GM18861 (cell line): ENCODE measurements around the gene CLCN6.

Experiments
- ATAC-seq: cut with Tn5 transposase; IDR thresholded peaks from one replicate; pipeline ENCODE4 v1.9.1; 2021; ENCODE audit not compliant: unreplicated experiment

The CLCN6 gene

DNA sequence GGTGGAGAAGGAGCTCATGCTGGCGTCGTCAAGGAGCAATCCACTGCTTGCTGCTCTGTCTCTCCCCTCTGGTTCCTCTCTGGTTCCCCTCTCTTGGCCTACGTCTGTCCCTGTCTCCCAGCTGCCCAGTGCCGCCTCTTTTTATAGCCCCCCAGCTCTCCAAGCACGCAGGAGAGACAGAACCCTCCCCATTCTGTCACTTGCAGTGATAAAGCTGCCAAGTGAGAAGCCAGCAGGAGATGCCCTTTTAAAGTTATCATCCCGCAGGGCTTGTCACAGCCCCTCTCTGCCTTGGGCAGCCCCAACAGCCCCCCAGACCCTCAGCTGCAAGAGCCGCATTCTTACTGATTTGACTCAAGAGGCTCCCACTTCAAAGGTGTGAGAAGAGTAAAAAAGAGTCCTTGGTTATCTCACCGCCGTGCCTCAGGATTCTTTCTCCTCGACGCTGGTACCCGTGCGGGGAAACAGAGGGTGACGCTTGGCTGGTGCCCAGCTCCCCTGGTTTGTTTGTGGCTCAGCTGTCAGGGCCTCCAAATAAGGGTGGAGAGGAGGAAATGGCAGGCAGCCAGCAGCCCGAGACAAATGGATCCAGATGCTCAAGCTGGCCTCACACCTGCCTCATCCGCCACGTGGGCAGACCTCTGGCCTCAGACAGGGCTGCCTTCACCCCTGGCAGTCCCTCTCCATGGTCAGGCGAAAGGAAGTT, 41.8 kb downstream of the CLCN6 start, which contains the start of gene NPPA:
Gene NPPA, minus strand, starts transcription at position 117 of the 706 bp plus-strand sequence. Its CDS starts 99 bp downstream, at position 18.
- ATAC-seq = no peak

DNA sequence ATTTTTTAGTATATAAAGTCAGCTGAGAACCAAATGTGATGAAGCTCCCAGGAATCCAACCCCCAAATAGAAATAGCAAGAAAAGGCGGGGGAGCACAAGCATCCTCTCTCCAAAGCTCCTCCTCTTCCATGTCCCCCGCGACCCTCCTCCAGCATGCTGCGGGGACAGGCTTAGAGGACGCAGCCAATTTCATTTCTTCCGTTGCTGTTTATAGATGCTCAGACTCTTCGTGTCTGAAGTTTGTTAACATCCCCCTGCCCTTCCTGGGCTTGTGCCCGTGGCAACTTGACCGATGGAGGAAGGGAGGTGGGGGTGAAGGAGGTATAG, 42.3 kb downstream of the CLCN6 start:
- ATAC-seq = no peak

DNA sequence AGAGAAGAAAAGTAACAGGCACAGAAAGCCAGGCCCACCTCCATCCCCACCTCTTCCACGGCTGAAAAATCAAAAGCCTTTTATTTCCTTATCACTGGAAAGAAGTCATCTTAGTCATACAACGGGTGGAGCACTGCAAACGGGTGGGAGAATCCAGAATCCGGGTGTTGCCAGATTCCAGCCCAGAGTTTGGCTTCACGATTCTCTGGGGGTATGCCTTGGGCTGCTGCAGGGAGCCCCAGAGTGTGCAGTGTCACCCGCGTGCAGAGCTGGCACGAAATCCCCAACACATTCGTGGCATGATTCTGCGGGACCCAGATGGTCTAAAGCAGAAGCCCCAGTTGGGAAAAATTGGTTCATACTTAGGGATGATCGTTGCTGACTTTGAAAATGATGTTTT, 44.2 kb downstream of the CLCN6 start:
- no peak for ATAC-seq

DNA sequence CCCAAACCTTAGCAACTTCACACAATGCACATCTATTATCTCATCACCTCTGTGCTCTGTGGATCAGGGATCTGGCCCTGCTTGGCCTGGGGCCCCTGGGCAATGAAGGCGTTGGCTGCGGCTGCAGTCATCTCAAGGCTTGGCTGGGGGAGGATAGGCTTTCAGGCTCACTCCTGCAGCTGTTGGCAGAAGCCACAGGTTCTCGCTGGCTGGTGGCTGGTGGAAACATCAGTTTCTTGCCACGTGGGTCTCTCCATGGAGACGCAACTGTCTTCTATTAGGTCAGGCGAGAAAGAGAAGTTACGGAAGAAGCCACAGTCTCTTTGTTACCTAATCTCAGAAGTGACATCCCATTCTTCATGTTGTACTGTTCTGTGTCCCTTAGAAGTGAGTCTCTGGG, 45.2 kb downstream of the CLCN6 start:
- ATAC-seq = no peak

DNA sequence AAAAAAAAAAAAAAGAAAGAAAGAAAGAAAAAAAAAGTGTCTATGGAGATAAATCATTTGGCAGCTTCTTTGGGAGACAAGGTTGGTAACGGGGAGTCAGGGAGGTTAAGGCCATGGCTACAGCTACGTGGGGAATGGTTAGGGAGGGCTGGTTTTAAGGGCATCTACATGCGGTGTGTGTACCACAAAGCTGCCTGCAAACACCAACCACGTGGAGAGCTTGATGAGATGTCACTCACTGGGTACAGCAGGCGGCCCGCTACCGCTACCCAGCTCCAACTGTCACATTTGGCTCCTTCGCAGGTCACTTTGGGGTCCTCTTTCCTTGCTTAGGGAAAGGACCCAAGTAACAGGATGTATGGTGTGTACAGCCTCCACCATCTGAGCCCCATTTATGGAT, 48.5 kb downstream of the CLCN6 start:
- no peak for ATAC-seq

DNA sequence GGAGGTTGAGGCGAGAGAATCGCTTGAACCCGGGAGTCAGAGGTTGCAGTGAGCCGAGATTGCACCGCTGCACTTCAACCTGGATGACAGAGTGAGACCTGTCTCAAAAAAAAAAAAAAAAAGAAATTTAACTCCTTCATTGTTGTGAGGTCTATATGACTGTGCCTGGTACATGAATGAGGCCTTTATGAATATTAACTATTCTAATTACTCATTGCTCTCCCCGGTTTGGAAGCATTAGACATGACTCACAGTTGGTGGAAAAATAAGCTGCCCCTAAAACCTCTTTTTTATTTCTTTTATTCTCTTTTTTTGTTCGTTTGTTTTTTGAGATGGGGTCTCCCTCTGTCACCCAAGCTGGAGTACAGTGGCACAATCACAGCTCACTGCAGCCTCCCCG, 49.4 kb downstream of the CLCN6 start:
- no peak for ATAC-seq

DNA sequence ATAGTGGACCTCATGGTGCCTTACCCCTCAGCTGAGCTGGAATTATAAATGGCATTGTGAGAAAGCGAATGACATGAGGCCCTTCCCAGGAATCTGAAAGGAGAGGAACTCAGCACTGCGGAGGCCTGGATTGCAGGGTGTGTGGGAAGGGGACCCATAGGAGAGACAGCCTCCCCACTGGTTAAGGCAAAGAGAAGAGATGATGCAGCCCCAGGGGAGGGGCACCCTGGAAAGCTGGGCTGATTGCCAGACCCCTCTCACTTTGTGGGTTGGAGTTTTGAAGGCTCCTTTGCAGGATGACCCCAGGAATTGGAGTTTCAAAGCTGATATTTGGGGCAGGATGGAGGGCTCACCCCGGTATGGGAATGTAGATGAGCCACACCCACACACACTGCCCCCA, 50.7 kb downstream of the CLCN6 start:
- ATAC-seq = no peak

DNA sequence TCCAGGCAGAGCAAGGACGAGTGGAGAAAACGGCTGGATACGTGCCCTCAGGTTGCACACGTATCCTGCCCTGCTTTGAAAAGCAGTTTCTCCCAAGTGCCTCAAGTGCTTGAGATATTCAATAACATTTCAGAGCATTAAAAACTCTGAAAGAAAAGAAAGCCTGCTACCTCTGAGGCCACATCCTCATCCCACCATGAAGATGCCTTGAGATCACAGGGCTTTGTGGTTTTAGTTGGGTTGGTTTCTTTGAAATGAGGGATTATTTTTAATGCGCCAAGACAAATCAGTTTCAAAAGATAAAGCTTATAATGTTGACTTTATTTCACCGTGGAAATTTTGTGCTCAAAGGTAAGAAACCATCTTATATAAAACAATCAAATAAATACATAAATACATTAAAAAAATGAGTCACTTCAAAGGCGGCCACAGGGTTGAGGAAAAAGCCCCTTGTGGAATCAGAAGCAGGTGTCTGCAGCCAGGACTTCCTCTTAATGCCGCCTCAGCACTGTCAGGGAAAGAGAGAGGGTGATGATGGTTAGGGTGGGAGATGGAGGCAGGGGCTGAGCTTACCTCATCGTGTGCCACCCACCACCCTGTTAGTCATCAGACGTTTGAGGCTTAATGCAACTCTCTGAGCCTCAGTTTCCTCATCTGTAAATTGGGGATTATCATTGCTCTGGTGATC, 51.3 kb downstream of the CLCN6 start:
- ATAC-seq = no peak

DNA sequence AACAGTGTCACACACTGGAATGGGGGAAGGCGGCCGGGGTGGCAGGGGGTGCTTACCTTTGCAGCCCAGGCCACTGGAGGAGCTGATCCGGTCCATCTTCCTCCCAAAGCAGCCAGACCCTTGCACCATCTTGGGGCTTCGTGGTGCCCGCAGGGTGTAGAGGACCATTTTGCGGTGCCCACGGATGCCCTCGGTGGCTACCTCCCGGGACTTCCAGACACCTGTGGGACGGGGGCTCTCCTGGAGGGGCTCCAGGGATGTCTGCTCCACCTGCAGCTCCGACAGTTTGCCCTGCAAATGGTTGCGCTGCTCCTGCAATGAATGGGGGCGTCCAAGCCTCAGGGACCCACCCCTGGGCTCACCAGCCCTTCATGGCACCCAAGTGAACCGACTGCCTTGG, 52.2 kb downstream of the CLCN6 start:
- ATAC-seq = no peak

DNA sequence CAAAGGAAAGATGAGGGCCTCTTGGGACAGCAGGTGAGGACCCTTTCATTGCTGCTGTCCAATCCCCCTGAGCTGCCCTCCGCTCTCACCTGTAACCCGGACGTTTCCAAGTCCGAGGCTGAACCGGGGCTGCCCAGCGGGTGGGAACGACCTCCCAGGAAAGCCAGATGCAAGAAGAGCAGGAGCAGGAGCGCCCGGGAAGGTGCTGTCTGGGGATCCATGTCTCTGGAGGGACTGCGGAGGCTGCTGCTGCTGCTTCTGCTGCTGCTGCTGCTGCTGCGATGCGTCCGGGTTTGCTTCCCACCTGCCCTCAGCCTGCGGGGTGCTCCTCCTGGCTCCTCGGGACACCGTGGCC, 52.6 kb downstream of the CLCN6 start, which contains the start of gene NPPB:
Gene NPPB, minus strand, starts transcription at position 333 of the 355 bp plus-strand sequence. Its CDS starts 112 bp downstream, at position 221.
- ATAC-seq = no peak

DNA sequence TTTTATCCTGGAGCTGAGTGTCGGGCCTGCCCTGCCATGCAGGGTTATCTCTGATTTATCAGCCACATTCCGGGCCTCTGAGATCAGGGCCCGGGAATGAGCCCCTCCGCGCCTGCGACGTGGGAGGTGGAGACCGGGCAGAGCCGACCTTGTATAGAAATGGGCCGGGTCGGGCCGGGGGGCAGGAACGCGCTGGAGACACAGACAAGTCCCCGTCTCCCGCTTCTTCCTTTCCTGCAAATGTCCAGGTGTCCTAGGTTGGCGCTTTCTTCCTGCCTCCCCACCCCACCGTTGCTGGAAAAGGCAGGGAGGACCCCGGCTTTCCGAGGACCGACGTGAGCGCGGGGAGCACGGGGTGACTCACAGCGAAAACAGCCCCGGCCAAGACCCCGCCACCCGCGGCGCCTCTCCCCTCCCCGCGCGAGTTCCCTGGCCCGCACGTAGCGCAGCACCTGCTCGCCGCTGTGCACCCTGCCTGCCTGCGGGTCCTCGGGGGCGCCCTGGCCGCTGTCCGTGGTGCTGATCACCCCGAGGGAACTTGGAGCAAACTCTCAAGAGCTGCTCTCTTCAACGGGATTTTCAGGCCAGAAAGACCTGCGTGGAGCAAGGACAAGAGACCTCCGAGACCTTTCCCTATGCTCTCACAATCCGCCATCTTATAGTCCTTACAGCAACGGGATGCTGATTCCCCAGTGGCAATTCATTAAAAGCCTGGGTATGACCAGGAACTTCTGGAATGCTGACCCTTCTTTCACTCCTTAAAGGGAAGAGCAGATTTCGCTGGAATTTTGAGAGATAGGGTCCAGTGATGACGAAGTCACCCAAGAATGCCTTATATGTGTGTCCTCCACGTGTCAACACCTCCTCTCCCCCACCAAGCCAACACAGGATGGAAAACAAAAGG, 53.2 kb downstream of the CLCN6 start:
- ATAC-seq = no peak

DNA sequence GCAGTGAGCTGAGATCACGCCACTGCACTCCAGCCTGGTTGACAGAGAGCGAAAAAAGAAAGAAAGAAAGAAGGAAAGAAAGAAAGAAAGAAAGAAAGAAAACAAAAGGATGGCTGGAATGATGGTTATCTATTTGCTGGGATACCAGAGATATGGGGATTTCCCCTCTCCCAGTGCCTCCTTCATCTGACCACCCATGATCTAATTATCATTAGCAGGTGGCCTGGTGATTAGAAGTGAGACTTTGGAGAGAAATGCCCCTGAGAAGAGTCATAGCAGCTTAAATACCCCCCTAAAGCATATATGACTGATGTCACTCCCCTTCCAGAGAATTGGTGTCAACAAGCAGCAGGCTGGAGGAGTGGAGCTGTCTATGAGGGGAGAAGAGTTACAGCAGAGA, 54.1 kb downstream of the CLCN6 start:
- ATAC-seq = no peak

DNA sequence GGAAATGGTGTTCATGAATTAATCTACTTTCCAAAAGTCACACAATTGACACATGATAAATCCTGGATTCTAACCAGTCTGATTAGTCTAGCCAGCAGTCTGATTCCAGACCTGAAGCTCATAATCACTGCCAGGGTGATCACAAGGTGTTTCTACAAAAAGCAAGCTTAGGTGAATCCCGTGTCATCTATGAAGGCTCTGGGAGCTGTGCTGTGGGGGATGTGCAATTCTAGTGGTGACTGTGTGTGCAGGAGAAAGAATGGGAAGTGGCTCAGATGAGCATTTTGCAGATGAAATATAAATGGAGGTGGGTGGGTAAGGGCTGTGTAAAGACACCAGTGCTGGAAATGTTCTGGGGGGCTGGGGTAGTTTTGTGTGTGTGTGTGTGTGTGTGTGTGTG, 54.6 kb downstream of the CLCN6 start:
- no peak for ATAC-seq

DNA sequence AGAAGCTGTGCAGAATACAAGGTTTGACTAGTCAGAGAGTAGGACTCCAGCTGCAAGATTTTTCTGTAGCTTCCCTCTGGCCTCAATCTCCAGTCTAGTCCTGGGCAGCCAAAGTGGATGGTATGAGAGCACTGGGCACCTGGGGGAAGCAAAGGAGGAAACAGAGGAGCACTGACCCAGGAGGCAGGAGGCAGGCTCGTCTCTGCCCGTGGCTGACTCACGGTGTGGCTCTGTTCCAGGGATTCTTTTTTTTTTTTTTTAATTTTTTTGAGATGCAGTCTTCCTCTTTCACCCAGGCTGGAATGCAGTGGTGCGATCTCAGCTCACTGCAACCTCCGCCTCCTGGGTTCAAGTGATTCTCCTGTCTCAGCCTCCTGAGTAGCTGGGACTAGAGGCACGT, 56.9 kb downstream of the CLCN6 start:
- no peak for ATAC-seq

DNA sequence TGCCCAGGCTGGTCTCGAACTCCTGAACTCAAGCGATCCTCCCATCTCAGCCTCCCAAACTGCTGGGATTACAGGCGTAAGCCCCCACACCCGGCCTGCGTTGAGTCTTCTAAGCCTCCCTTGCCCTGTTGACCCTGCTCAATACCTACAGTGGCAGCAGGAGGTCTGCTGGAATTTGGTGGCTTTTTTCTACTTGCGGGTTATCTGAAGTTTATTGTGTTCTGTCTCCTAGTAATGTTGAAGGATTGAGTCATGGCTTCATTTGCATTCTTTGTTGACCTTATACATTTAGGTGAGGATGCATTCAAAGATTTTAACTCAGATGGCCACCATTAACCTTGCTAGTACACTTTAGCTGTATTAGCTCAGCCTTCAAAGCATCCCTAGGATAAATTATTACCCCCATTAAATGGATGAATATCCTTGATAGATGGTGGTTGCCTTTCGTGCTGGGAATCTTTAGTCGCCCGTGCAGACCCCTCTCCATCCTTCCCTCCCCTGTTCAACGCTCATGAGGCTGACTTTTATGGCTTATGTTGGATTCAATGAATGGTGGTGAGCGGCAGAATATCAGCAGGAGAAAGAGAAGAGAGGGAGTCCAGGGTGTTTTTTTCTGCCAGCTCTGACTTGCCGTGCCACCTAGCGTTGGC, 62.5 kb downstream of the CLCN6 start:
- ATAC-seq = no peak

DNA sequence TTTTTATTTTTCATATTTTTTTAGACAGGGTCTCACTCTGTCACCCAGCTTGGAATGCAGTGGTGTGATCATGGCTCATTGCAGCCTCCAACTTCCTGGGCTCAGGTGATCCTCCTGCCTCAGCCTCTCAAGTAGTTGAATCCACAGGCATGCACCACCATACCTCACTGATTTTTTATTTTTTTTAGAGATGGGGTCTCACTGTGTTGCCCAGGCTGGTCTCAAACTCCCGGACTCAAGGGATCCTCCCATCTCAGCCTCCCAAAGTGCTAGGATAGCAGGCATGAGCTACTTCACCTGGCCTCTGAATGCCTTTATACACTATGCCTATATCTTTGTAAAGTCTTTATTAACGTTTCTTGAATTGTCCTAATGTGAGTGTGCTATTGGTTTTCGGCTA, 63.1 kb downstream of the CLCN6 start:
- no peak for ATAC-seq

DNA sequence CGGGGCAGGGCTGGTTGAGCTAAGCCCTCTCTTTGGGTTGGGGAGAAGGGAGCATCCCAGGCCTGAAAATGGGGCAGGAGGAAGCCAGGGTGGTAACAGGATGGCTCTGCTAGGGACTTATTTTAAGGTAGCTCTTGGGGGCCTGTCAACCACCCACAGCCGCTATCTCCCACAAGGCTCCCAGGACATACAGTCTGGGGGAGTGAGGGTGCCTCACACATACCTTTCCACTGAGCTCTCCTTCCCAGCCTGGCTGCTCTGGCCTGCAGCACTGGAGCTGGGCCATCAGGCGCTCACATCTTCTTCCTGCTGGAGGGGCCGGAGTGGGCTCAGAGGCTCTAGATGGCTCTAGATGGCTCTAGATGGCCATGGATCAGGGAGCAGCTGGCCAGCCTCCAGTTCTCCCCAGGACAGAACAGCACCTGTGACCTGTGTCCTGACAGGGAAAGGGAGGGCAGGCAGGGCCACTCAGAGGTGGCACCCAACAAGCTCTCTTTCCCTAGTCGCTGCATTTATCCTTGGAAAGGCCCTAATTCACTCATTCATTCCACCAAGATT, 63.7 kb downstream of the CLCN6 start:
- no peak for ATAC-seq

DNA sequence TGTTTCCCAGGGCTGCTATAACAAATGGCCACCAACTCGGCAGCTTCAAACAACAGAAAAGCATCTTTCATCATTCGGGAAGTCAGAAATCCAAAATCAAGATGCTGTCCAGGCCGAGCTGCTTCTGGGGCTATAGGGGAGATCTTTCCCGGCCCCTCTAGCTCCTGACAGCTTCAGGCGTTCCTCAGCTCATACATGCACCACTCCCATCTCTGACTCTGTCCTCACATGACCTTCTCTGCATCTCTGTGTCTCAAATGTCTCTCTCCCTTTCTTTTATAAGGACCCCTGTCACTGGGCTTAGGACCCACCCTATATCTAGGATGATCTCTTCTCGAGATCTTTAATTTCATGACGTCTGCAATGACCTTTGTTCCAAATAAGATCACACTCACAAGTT, 66.6 kb downstream of the CLCN6 start:
- ATAC-seq = no peak

DNA sequence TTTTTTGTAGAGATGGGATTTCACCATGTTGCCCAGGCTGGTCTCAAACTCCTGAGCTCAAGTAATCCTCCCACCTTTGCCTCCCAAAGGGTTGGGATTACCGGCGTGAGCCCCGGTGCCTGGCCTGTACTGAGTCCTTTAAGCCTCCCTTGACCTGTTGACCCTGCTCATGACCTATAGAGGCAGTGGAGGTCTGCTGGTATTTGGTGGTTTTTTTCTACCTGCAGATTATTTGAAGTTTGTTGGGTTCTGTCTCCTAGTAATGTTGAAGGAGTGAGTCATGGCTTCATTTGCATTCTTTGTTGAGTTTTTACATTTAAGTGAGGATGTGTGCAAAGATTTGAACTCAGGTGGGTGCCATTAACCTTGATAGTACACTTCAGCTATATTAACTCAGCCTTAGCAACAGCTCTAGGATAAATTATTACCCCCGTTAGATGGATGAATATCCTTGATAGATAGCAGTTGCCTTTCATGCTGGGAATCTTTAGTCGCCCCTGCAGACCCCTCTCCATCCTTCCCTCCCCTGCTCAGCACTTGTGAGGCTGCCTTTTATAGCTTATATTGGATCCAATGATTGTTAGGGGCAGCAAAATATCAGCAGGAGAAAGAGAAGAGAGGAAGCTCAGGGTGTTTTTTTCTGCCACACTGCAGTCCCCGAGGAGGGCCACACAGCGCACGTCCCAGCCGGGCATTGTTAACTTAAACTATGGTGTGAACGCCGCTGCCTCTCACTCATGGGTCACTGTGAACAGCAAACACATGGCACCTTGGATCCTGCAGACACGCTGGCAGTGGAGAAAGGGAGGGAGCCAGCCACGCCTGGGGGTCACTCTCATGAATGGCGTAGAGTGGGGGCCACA, 67.6 kb downstream of the CLCN6 start:
- no peak for ATAC-seq

DNA sequence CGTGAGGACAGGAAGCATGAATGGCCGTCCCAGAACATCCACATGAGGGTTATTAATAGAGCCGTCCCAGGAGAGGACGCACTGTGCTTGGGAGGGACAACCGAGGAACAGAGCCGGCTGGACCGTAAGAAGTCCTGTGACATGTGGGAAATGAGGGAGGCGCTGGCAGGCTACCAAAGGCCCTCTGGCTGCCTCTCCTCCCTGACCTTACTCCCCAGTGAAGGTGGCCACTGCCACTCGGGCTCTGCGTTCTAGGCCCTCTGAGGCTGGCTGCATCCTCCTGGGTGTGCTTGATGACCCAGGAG, 68.2 kb downstream of the CLCN6 start:
- no peak for ATAC-seq
